HK-2 (cell line): ENCODE results near the gene TRIM28.
A peak's percentile ranks its signal among the peaks of the same experiment; 100 is the strongest.
"Not testable (repeated sequence)": the region's sequence is repeated elsewhere in the genome, so short reads cannot be mapped to it uniquely, and the experiment has no call there.

Source experiments
- DNase-seq: peaks from one replicate; pipeline ENCODE4 v3.0.0-alpha.2; 2018; ENCODE audit not compliant: unreplicated experiment

Gene TRIM28

GRCh38 chr19:58519087-58519354 is 24.8 kb upstream of the TRIM28 start:
- peak; percentile 84 for DNase-seq

GRCh38 chr19:58519355-58520256 is 24.3 kb upstream of the TRIM28 start, which contains the start of gene ZBTB45:
ZBTB45 (minus strand) TSS chr19:58519810; CDS start chr19:58517673, 2,137 bp downstream.
- peak; percentile 98 for DNase-seq

GRCh38 chr19:58520257-58520599 is 23.6 kb upstream of the TRIM28 start:
- DNase-seq = no peak

GRCh38 chr19:58521651-58522050 is 22.2 kb upstream of the TRIM28 start:
- DNase-seq = no peak

- no peak for DNase-seq
Observed at GRCh38 chr19:58522709-58523108, 21.2 kb upstream of the TRIM28 start.

- no peak for DNase-seq
Observed at GRCh38 chr19:58529405-58529804, 14.5 kb upstream of the TRIM28 start.

- DNase-seq = no peak
Observed at GRCh38 chr19:58531034-58531840, 12.6 kb upstream of the TRIM28 start.

- DNase-seq = no peak
Observed at GRCh38 chr19:58535857-58536256, 8.0 kb upstream of the TRIM28 start.

GRCh38 chr19:58536852-58537798 is 6.7 kb upstream of the TRIM28 start:
- no peak for DNase-seq

GRCh38 chr19:58538257-58539168 is 5.4 kb upstream of the TRIM28 start:
- no peak for DNase-seq

- not testable (repeated sequence) for DNase-seq
Observed at GRCh38 chr19:58539169-58539559, 4.7 kb upstream of the TRIM28 start.

GRCh38 chr19:58542641-58543372 is 1.1 kb upstream of the TRIM28 start:
- not testable (repeated sequence) for DNase-seq

GRCh38 chr19:58544591-58545285 is 874 bp downstream of the TRIM28 start:
- DNase-seq = no peak

GRCh38 chr19:58545286-58546018 is 1.6 kb downstream of the TRIM28 start:
- no peak for DNase-seq

- no peak for DNase-seq
Observed at GRCh38 chr19:58546019-58546530, 2.2 kb downstream of the TRIM28 start.

GRCh38 chr19:58547323-58548312 is 3.8 kb downstream of the TRIM28 start:
- no peak for DNase-seq
